ENCODE data around the gene STK10. TPM values are rescaled to one million over a fixed set of nuclear protein-coding genes. Genes with fewer than 3 reads are reported as not detected.

Gene STK10
- total RNA-seq, 4 donors from 2014 or later, result 5.4 to 18.3 (median 5.7) TPM

DNA sequence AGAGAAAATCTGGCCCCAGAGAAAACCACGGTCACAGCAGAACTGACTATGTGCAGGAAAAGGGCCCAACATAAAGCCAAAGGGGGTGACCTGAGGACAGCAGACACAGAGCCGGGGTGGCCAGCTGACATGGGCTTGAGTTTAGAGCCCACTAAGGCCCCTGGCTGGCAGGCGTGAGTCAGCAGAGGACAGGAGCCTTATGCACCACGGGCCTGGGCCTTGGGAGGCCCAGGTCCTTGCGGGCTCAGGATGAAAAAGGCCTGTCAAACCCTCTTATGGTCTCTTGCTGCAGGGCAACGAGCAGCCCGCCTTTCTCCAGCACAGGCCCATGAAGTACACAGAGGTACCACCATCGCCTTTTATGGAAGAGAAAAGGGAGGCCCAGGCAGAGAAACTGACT is 19.7 kb downstream of the STK10 start:
- H3K27me3 ChIP-seq, result no peaks in the 10 kb centered on the region
- H3K4me1 ChIP-seq, result peaks cover 47 to 59% of the 10 kb centered on the region in 2 donors
- H3K9me3 ChIP-seq, result no peaks in the 10 kb centered on the region
- H3K27ac ChIP-seq, result peak overlapping the region; percentile 39 to 76 (median 64)
- intact Hi-C loops (cut with DNase I; ENCODE audit: low total_unique reads), result no loop called here
- TF ChIP-seq, protein P1, sequence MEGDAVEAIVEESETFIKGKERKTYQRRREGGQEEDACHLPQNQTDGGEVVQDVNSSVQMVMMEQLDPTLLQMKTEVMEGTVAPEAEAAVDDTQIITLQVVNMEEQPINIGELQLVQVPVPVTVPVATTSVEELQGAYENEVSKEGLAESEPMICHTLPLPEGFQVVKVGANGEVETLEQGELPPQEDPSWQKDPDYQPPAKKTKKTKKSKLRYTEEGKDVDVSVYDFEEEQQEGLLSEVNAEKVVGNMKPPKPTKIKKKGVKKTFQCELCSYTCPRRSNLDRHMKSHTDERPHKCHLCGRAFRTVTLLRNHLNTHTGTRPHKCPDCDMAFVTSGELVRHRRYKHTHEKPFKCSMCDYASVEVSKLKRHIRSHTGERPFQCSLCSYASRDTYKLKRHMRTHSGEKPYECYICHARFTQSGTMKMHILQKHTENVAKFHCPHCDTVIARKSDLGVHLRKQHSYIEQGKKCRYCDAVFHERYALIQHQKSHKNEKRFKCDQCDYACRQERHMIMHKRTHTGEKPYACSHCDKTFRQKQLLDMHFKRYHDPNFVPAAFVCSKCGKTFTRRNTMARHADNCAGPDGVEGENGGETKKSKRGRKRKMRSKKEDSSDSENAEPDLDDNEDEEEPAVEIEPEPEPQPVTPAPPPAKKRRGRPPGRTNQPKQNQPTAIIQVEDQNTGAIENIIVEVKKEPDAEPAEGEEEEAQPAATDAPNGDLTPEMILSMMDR (IDR thresholded peaks at IDR 0.05 in 4 of 5, conservative IDR thresholded peaks at IDR 0.05 in 1 of 5), result no peak
- no peak for TF ChIP-seq POLR2A (IDR thresholded peaks at IDR 0.05)
- in situ Hi-C loops (cut with MboI; ENCODE audit: low sequenced_read_pairs in 4 of 4), result no loop called here
- H3K4me3 ChIP-seq, result no peak overlapping the region
- ATAC-seq (peak in 1 of 2 donors; percentile 14), DNase-seq (no peak)
- no peaks in the 10 kb centered on the region for H3K36me3 ChIP-seq

GRCh38 chr5:172167895-172168294 is 20.1 kb downstream of the STK10 start:
- Histone ChIP-seq H3K27ac (peak overlapping the region; percentile 39 to 76 (median 64)), H3K4me3 (no peak overlapping the region), H3K36me3 (no peaks in the 10 kb centered on the region), H3K4me1 (peaks cover 44 to 64% of the 10 kb centered on the region in 2 donors), H3K27me3 (no peaks in the 10 kb centered on the region), H3K9me3 (no peaks in the 10 kb centered on the region)
- DNase-seq (peak; percentile 34 to 41), ATAC-seq (peak; percentile 59 to 70)
- intact Hi-C loops (cut with DNase I; ENCODE audit: low total_unique reads), result no loop called here
- TF ChIP-seq, protein P1 (IDR thresholded peaks at IDR 0.05 in 4 of 5, conservative IDR thresholded peaks at IDR 0.05 in 1 of 5), result no peak
- TF ChIP-seq POLR2A (IDR thresholded peaks at IDR 0.05), result no peak
- in situ Hi-C loops (cut with MboI; ENCODE audit: low sequenced_read_pairs in 4 of 4), result no loop called here

GRCh38 chr5:172166030-172166826 is 21.8 kb downstream of the STK10 start:
- TF ChIP-seq, protein P1 (IDR thresholded peaks at IDR 0.05 in 4 of 5, conservative IDR thresholded peaks at IDR 0.05 in 1 of 5), result no peak
- no peak for TF ChIP-seq POLR2A (IDR thresholded peaks at IDR 0.05)
- no peak overlapping the region for H3K27ac ChIP-seq
- in situ Hi-C loops (cut with MboI; ENCODE audit: low sequenced_read_pairs in 4 of 4), result no loop called here
- no peaks in the 10 kb centered on the region for H3K9me3 ChIP-seq
- H3K27me3 ChIP-seq, result no peaks in the 10 kb centered on the region
- no peaks in the 10 kb centered on the region for H3K36me3 ChIP-seq
- DNase-seq (no peak), ATAC-seq (no peak)
- H3K4me3 ChIP-seq, result no peak overlapping the region
- intact Hi-C loops (cut with DNase I; ENCODE audit: low total_unique reads), result no loop called here
- peaks cover 44 to 68% of the 10 kb centered on the region in 2 donors for H3K4me1 ChIP-seq

DNA sequence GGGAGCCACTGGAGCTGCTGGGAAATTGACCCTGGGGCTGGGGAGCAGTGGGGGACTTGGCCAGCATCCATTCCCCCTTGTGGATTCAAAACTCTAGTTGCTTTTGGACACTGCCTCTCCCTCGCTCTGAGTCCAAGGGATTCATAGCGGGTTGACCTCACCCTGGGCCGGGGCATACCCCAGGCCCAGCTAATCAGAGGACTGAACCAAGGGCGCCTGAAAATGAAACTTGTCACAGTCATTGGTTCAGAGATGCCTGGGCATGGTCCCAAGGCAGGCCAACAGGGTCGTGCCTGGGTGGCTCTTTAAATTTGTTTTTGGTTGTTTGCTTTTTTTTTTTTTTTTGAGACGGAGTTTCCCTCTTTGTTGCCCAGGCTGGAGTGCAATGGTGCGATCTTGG is 22.6 kb downstream of the STK10 start:
- in situ Hi-C loops (cut with MboI; ENCODE audit: low sequenced_read_pairs in 4 of 4), result no loop called here
- intact Hi-C loops (cut with DNase I; ENCODE audit: low total_unique reads), result no loop called here
- no peaks in the 10 kb centered on the region for H3K36me3 ChIP-seq
- H3K9me3 ChIP-seq, result no peaks in the 10 kb centered on the region
- H3K4me1 ChIP-seq, result peaks cover 44 to 61% of the 10 kb centered on the region in 2 donors
- no peaks in the 10 kb centered on the region for H3K27me3 ChIP-seq
- no peak overlapping the region for H3K4me3 ChIP-seq
- ATAC-seq, result no peak
- no peak overlapping the region for H3K27ac ChIP-seq
- DNase-seq, result no peak
- TF ChIP-seq POLR2A (IDR thresholded peaks at IDR 0.05), result no peak

GRCh38 chr5:172164769-172165212 is 23.2 kb downstream of the STK10 start:
- H3K4me3 ChIP-seq, result no peak overlapping the region
- ATAC-seq, result no peak
- intact Hi-C loops (cut with DNase I; ENCODE audit: low total_unique reads) (no loop called here), in situ Hi-C loops (cut with MboI; ENCODE audit: low sequenced_read_pairs in 4 of 4) (no loop called here)
- no peaks in the 10 kb centered on the region for H3K27me3 ChIP-seq
- no peaks in the 10 kb centered on the region for H3K36me3 ChIP-seq
- TF ChIP-seq POLR2A (IDR thresholded peaks at IDR 0.05), result no peak
- TF ChIP-seq, protein P1 (IDR thresholded peaks at IDR 0.05 in 4 of 5, conservative IDR thresholded peaks at IDR 0.05 in 1 of 5), result no peak
- no peak overlapping the region for H3K27ac ChIP-seq
- H3K9me3 ChIP-seq, result no peaks in the 10 kb centered on the region
- no peak for DNase-seq
- peaks cover 40 to 54% of the 10 kb centered on the region in 2 donors for H3K4me1 ChIP-seq
